GM21825 (cell line): Measurements from ENCODE around the gene SPRN.
A peak's percentile ranks its signal among the peaks of the same experiment; 100 is the strongest.
"Not testable (repeated sequence)": the region's sequence is repeated elsewhere in the genome, so short reads cannot be mapped to it uniquely, and the experiment has no call there.

Experiments
- ATAC-seq: cut with Tn5 transposase; IDR thresholded peaks from one replicate; pipeline ENCODE4 v1.9.1; 2021; ENCODE audit warnings: mild to moderate bottlenecking, moderate library complexity; ENCODE audit not compliant: unreplicated experiment

SPRN gene

DNA sequence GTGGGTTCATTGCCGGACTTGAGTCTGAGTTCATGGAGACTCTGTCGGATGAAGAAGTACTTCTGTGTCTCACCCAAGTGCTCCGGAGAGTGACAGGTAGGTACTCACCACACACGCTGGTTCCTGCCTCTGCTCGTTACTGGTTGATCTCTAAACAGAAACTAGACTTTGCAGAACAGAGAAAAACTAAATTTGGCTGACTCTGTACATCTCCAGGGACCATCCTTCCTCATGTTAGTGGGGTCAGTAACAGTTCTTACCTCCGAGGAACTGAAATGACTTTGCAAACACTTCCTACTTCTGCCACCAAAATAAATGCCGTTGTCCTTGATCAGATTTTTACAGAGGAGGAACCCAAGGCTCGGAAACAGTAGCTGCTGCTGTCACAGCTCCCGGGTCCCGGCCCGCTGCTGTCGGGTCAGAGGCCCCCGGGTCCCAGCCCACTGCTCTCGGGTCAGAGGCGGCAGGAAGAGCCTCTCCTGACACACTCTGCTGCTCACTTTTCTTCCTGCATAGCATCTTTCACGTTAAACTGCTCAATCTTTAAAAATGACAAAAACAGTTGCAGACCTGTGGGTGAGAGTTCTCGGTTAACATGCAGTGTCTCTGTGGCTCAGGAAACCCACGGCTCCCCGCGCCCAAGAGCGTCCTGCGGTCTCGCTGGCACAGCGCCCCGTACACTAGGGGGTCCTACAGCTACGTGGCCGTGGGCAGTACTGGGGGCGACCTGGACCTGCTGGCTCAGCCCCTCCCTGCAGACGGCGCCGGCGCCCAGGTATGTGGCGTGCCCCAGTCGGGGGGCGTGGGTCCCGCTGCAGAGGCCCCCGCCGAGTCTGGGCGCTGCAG lies 35.2 kb downstream of the SPRN start:
- peak; percentile 75 for ATAC-seq

- ATAC-seq, result no peak
These were observed 36.0 kb downstream of the SPRN start for GRCh38 chr10:133388236-133388972.

DNA sequence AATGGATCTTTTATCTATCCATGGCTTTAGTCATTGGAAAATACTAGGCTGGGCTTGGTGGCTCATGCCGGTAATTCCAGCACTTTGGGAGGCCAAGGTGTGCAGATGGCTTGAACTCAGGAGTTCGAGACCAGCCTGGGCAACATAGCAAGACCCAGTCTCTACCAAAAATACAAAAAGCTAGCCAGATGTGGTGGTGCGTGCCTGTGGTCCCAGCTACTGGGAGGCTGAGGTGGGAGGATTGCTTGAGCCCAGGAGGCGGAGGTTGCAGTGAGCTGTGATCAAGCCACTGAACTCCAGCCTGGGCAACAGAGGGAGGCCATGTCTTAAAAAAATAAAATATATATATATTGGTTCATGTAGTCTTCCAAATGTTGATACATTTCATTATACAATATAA lies 37.5 kb downstream of the SPRN start:
- not testable (repeated sequence) for ATAC-seq

DNA sequence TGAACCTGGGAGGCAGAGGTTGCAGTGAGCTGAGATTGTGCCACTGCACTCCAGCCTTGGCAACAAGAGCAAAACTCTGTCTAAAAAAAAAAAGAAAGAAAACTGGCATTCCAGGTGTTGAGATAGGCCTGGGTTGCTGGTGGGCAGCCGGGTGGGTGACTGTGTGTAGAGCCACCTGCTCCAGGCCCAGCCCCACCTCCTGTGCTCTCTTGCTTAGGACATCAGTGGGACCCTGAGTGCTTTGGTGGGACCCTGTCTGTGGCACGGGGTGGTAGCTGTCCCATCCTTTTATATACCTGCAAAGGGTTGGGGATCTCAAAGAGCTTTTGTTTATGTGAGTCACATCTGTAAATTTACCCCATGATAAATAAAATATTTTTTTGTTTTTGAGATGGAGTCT lies 39.2 kb downstream of the SPRN start:
- ATAC-seq, result no peak

DNA sequence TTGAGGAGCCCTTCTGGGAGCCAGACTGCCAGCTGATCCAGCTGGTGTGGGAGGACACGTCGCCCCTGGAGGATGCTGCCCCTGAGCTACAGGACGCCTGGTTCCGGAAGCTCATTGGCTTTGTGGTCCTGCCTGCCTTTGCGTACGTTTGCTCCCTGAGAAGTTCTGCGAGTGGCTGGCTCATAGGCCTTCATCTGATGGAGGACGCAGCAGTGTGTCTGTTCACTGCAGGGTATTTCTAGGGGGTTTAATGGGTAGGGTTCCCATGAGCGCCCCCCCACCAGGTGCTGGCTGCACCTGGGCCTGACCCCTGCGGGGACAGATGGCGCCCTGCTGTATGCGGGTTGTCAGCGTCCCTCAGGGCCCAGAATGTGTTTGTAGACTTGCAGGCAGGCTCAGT lies 40.4 kb downstream of the SPRN start:
- no peak for ATAC-seq

DNA sequence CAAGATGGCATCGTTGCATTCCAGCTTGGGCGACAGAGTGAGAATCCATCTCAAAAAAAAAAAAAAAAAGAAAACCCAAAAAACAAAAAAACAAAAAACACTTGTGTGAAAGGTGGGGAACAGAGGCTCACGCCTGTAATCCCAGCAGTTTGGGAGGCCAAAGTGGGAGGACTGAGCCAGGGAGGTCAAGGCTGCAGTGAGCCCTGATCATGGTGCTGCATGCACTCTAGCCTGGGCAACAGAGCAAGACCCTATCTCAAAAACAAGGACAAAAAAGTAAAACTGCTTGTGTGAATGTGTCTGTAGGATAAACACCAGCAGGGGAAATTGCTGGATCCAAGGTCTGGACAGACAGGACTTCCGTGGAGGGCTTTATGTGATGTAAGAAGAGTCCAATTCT lies 40.9 kb downstream of the SPRN start:
- no peak for ATAC-seq

GRCh38 chr10:133381036-133381435 lies 43.4 kb downstream of the SPRN start:
- ATAC-seq, result no peak

GRCh38 chr10:133379801-133380666 lies 44.4 kb downstream of the SPRN start:
- no peak for ATAC-seq

DNA sequence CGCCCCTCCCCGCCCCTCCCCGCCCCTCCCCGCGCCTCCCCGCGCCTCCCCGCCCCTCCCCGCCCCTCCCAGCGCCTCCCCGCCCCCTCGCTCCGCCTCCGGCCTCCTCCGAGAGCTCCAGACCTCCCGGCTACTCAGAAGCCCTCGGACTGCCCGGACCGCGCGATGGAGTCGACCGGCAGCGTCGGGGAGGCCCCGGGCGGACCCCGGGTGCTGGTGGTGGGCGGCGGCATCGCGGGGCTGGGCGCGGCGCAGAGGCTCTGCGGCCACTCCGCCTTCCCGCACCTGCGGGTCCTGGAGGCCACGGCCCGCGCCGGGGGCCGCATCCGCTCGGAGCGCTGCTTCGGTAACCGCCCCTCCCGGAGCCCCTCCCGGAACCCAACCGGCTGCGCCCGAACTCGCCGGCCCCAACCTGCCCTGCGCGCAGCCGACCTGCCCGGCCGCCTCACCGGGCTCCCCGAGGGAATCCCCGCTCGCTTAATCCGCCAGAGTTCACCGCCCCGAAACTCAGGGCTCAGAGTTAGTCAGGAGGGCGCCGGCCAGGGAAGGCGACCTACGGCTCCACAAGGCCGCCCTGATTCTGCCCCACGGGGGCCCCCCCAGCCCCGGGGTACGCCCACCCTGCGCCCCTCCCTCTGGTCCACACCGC lies 45.1 kb downstream of the SPRN start, which contains the start of gene PAOX:
TSS of gene PAOX (plus strand) at position 111 of the 649 bp plus-strand sequence. CDS start at position 166, 55 bp downstream.
- peak; percentile 56 for ATAC-seq

GRCh38 chr10:133378251-133379096 lies 46.0 kb downstream of the SPRN start:
- ATAC-seq, result peak; percentile 29

DNA sequence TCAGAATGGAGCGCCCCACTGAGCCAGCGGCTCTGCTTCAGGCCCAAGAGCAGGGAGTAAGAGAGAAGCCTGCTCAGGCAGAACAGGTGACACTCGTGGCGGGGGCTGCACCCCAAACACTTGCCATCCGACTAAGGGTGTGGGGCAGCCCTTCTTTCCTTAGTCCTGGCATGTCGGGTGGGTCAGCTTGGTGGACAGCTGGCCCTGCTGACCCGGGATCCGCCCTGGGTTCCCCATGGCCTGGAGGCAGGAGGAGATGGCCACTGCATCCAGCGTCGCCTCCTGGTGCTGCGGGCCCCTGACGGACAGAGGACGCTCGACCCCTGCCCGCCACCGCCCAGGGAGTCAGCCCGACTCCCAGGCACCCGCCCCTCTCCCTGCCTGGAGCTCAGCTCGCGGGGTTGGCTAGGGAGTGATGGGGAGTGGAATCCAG lies 46.6 kb downstream of the SPRN start:
- no peak for ATAC-seq

- ATAC-seq, result no peak
These were observed 47.2 kb downstream of the SPRN start for GRCh38 chr10:133377025-133377817.

DNA sequence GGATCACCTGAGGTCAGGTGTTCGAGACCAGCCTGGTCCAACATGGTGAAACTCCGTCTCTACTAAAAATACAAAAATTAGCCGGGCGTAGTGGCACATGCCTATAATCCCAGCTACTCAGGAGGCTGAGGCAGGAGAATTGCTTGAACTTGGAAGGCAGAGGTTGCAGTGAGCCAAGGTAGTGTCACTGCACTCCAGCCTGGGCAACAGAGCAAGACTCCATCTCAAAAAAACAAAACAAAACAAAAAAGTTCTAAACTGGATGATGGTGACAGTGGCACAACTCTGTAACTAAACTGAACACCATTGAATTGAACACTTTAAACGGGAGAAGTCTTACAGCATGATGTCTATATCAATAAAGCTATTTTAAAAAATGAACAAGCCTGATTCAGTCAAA lies 48.2 kb downstream of the SPRN start:
- not testable (repeated sequence) for ATAC-seq

GRCh38 chr10:133375357-133376115 lies 48.9 kb downstream of the SPRN start:
- no peak for ATAC-seq

DNA sequence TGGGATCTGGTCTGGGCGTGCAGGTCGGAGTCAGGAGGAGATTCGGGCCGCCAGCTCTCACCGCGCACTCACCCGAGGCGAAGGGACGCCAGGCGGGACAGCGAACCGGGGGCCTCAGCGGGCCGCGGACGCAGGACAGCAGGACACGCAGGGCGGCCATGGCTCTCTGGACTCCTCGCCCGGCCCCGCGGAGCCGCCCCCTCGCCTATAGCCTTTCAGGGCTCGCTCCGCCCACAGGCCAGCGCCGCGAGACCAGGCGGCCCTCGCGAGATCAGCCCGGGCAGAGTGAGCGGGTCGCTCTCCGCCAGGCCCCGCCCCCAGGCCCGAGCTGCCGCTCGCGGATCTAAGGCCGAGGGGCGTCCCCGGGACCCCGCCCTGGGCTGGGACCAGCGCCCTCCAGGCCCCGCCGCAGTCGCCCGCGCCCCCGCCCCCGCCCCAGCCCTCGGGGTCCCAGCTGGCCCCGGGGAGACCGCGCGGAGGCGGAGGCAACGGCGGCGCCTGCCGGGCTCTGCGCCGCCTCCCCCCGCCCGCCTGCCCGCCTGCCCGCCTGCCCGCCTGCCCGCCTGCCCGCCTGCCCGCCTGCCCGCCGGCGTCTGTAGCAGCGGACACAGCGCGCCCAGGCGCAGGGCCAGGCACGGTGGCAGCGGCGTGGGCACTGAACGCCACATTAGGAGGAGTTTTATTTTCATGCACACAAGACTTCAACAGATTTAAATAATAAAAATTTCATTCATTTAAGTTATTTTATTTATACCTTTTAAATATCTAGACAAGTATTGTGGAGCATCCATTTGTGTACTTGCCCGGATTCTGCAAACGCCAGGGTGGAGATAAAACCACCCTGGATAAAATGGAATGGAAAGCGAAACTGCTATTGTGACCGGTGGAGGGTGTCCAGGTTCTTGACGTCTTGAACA lies 51.0 kb downstream of the SPRN start, which contains the start of gene ECHS1:
TSS of gene ECHS1 (minus strand) at position 181 of the 917 bp plus-strand sequence. CDS start at position 160, 21 bp downstream.
- ATAC-seq, result peak; percentile 94

GRCh38 chr10:133372507-133372906 lies 51.9 kb downstream of the SPRN start:
- ATAC-seq, result no peak
